Immature natural killer cell (primary cell): ENCODE results near the gene COLGALT1. TPM values are rescaled to one million over a fixed set of nuclear protein-coding genes. Genes with fewer than 3 reads are reported as not detected.

Source experiments
- DNase-seq, 3 donors: peaks; one replicate each; pipeline ENCODE4 v3.0.0; 2022; ENCODE audit warnings: mixed read lengths in 1 of 3
- H3K27ac Mint-ChIP-seq, 6 donors: one replicate each; pipeline ENCODE4 v1.8.0; 2020; ENCODE audit warnings: mixed read lengths in 6 of 6, mild to moderate bottlenecking in 5 of 6, inconsistent platforms in 4 of 6, moderate library complexity in 3 of 6
- H3K27me3 Mint-ChIP-seq, 3 donors: one replicate each; pipeline ENCODE4 v1.8.0; 2020 to 2021; ENCODE audit warnings: low read depth in 3 of 3, mild to moderate bottlenecking in 3 of 3, mixed read lengths in 3 of 3, moderate library complexity in 3 of 3, inconsistent platforms in 1 of 3
- H3K36me3 Mint-ChIP-seq, 3 donors: one replicate each; pipeline ENCODE4 v1.8.0; 2020; ENCODE audit warnings: mixed read lengths in 3 of 3, inconsistent platforms in 2 of 3, mild to moderate bottlenecking in 2 of 3
- H3K4me1 Mint-ChIP-seq, 2 donors: one replicate each; pipeline ENCODE4 v1.8.0; 2020; ENCODE audit warnings: inconsistent platforms in 2 of 2, mild to moderate bottlenecking in 2 of 2, mixed read lengths in 2 of 2, moderate library complexity in 1 of 2
- H3K4me3 Mint-ChIP-seq, 5 donors: one replicate each; pipeline ENCODE4 v1.8.0; 2020; ENCODE audit warnings: mild to moderate bottlenecking in 5 of 5, mixed read lengths in 5 of 5, inconsistent platforms in 3 of 5, moderate library complexity in 3 of 5
- H3K9me3 Mint-ChIP-seq, 6 donors: one replicate each; pipeline ENCODE4 v1.8.0; 2020; ENCODE audit warnings: mild to moderate bottlenecking in 6 of 6, mixed read lengths in 6 of 6, inconsistent platforms in 4 of 6, moderate library complexity in 3 of 6
- polyA plus RNA-seq, 3 donors: library from polyadenylated mRNA; unstranded; fragments of 300-500 nt; fragmentation: Illumina TruSeq; gene quantifications; one replicate each; pipeline ENCODE4 v1.2.3, GENCODE V29; 2021

The COLGALT1 gene
- polyA plus RNA-seq, 3 donors from 2014 or later: 16.9 to 26.8 (median 22.6) TPM

DNA sequence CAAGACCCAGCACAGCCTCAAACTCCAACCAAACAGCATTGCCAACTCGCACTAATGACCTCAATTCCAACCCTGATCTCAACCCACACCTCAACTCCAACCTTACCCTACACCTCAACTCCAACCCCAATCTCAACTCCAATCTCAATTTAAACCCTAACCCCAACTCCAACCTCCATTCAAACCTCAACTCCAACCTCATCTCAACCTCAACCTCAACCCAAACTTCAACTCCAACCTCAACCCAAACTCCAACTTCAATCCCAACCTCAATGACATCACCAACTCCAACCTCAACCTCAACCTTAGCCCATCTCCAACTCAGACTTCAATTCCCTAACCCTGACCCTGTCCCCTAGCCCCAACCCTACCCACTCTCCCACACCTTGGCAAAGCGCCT is 74.3 kb downstream of the COLGALT1 start:
- Mint-ChIP-seq H3K36me3 (no peaks in the 10 kb centered on the region), H3K4me3 (no peak overlapping the region), H3K27me3 (peaks cover 0 to 3% (median 1%) of the 10 kb centered on the region in 3 donors), H3K27ac (no peak overlapping the region), H3K4me1 (no peaks in the 10 kb centered on the region), H3K9me3 (no peaks in the 10 kb centered on the region)
- DNase-seq: no peak

DNA sequence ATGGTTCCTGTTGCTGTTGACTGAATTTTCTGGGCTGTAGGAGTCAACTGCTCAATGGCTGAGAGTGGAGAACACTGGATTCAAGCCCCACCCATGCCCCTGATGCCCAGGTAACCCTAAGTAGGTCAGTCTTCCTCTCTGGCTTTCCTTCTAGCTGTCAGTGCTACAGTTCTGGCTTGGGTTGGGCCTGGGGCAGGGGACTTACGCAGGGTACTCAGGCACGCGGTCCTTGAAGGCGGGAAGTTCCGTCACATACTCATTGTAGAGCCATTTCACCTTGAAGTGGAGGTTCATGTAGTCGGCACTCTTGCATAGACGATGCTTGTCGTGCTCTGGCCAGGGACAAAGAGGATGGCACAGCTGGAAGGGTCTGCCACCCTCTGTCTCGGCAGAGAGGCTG is 77.1 kb downstream of the COLGALT1 start:
- Mint-ChIP-seq H3K27me3 (peaks cover 0 to 7% (median 0%) of the 10 kb centered on the region in 3 donors), H3K4me3 (no peak overlapping the region), H3K27ac (no peak overlapping the region), H3K36me3 (no peaks in the 10 kb centered on the region), H3K4me1 (no peaks in the 10 kb centered on the region), H3K9me3 (no peaks in the 10 kb centered on the region)
- no peak for DNase-seq

Other genes starting within 250 kb of the COLGALT1 start
- 100 to 1,000 TPM; 189 to 270 (median 197) TPM for gene MRPL34, start 249.8 kb upstream of the COLGALT1 start, polyA plus RNA-seq
- 10 to 100 TPM; 30.0 to 48.6 (median 40.6) TPM for gene DDA1, start 246.1 kb upstream of the COLGALT1 start, polyA plus RNA-seq
- gene ANO8, start 220.8 kb upstream of the COLGALT1 start, polyA plus RNA-seq: under 1 TPM; 0.06 to 0.40 (median 0.12) TPM
- gene GTPBP3, start 218.1 kb upstream of the COLGALT1 start, polyA plus RNA-seq: 1 to 10 TPM; 2.8 to 8.8 (median 3.1) TPM
- not detected for gene PLVAP, start 178.3 kb upstream of the COLGALT1 start, polyA plus RNA-seq
- gene CCDC194, start 161.5 kb upstream of the COLGALT1 start, polyA plus RNA-seq: under 1 TPM in 1 of 3 donors, not detected in 2; 0.40 TPM
- 100 to 1,000 TPM; 326 to 394 (median 383) TPM for gene BST2, start 150.0 kb upstream of the COLGALT1 start, polyA plus RNA-seq
- 10 to 100 TPM; 35.8 to 43.6 (median 36.3) TPM for gene MVB12A, start 135.6 kb upstream of the COLGALT1 start, polyA plus RNA-seq
- under 1 TPM in 1 of 3 donors, not detected in 2; 0.24 TPM for gene TMEM221, start 107.0 kb upstream of the COLGALT1 start, polyA plus RNA-seq
- not detected for gene NXNL1, start 94.7 kb upstream of the COLGALT1 start, polyA plus RNA-seq
- 10 to 100 TPM in 2 of 3 donors, 1 to 10 TPM in 1; 9.7 to 15.9 (median 15.3) TPM for gene SLC27A1, start 85.1 kb upstream of the COLGALT1 start, polyA plus RNA-seq
- gene PGLS, start 44.0 kb upstream of the COLGALT1 start, polyA plus RNA-seq: 100 to 1,000 TPM in 2 of 3 donors, 10 to 100 TPM in 1; 65.3 to 118 (median 107) TPM
- not detected for gene UNC13A, start 132.7 kb downstream of the COLGALT1 start, polyA plus RNA-seq
- 10 to 100 TPM; 14.7 to 51.5 (median 17.7) TPM for gene MAP1S, start 163.8 kb downstream of the COLGALT1 start, polyA plus RNA-seq
- gene FCHO1, start 195.8 kb downstream of the COLGALT1 start, polyA plus RNA-seq: 10 to 100 TPM in 1 of 3 donors, 1 to 10 TPM in 2; 2.0 to 27.0 (median 6.7) TPM
- not detected for gene B3GNT3, start 239.5 kb downstream of the COLGALT1 start, polyA plus RNA-seq